Kidney epithelial cell (primary cell): ENCODE measurements around the gene VEPH1. TPM values are rescaled to one million over a fixed set of nuclear protein-coding genes. Genes with fewer than 3 reads are reported as not detected.

Experiments used
- DNase-seq: peaks from one replicate; pipeline ENCODE4 v3.0.0-alpha.2; 2010; ENCODE audit warnings: low read depth
- H3K27me3 ChIP-seq: 2 replicates; pipeline ENCODE4 v1.6.0; 2011; ENCODE audit warnings: low read length; ENCODE audit not compliant: control insufficient read depth, insufficient read depth
- H3K36me3 ChIP-seq: 2 replicates; pipeline ENCODE4 v1.5.1; 2011; ENCODE audit warnings: low read length; ENCODE audit not compliant: control insufficient read depth, insufficient read depth
- H3K4me3 ChIP-seq: 2 replicates; pipeline ENCODE4 v1.5.1; 2011; ENCODE audit warnings: low read depth, mild to moderate bottlenecking, control low read depth, low read length
- total RNA-seq: library from RNA; depleted of rRNA; stranded (reverse); fragments of >200 nt; gene quantifications from 2 replicates; pipeline ENCODE4 v1.2.3, GENCODE V29; 2015
- TF ChIP-seq, protein P1 (sequence below): IDR thresholded peaks from 2 replicates; pipeline ENCODE4 v1.5.1; 2011; ENCODE audit warnings: mild to moderate bottlenecking, moderate library complexity, low read length, control low read depth, inconsistent platforms; ENCODE audit not compliant: insufficient read depth, poor library complexity, severe bottlenecking

Gene VEPH1
- total RNA-seq, 1 donor from 2014 or later = 26.0 TPM

DNA sequence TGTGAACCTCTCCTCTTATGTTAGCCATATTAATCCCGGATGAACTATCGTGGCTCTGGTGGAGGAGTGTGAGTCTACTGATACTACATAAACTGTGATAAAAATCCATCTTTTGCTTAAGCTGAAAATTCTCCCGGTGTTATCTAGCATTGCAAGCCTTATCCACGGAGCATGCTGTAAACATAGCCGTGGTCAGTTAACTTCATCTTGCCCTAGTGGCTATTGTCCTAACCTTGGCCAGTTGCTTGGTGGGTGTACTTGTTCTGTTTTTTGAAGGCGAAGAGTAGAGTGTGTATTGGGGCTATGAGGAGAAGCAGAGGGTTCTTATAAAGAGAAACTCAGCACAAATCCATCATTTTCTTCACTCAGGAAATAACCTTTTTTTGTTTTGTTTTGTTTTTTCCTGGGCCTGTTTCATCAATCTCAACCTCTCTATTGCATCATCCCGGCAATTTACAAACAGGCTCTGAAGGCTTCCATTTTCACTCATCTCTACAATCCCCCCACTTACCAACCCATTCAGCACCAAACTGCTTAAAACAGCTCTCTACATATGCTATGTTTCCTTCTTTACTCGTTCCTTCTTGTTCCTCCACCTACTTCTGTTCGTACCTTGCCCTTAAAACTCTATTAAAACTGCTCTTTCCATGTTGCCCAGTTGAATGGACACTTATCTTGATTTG lies 202.1 kb downstream of the VEPH1 start:
- TF ChIP-seq, protein P1, sequence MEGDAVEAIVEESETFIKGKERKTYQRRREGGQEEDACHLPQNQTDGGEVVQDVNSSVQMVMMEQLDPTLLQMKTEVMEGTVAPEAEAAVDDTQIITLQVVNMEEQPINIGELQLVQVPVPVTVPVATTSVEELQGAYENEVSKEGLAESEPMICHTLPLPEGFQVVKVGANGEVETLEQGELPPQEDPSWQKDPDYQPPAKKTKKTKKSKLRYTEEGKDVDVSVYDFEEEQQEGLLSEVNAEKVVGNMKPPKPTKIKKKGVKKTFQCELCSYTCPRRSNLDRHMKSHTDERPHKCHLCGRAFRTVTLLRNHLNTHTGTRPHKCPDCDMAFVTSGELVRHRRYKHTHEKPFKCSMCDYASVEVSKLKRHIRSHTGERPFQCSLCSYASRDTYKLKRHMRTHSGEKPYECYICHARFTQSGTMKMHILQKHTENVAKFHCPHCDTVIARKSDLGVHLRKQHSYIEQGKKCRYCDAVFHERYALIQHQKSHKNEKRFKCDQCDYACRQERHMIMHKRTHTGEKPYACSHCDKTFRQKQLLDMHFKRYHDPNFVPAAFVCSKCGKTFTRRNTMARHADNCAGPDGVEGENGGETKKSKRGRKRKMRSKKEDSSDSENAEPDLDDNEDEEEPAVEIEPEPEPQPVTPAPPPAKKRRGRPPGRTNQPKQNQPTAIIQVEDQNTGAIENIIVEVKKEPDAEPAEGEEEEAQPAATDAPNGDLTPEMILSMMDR = no peak
- H3K4me3 ChIP-seq = no peak overlapping the region
- no peak for DNase-seq

DNA sequence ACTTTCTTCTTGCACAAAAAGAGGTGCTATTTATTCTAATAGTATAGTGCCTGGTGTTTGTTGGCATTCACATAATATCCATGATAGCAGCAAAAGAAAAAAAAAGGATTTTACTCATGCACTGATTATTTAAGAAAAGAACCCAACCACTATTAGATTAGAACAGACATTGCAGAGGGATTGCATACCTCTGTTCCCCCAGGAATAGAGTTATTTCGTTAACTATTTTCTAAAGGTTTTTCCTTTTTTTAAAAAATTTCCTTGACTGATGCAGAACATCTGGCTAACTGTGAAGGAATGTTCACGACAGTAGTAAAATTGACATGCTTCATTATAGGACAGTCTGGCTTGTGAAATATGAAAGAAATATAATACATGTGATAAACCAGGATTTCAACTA lies 203.1 kb downstream of the VEPH1 start:
- H3K4me3 ChIP-seq = no peak overlapping the region
- TF ChIP-seq, protein P1 = no peak
- DNase-seq = no peak

More for the DNA sequence above, 202.1 kb downstream of the VEPH1 start:
- Histone ChIP-seq H3K27me3 (no peaks in the 10 kb centered on the region), H3K36me3 (no peaks in the 10 kb centered on the region)

DNA sequence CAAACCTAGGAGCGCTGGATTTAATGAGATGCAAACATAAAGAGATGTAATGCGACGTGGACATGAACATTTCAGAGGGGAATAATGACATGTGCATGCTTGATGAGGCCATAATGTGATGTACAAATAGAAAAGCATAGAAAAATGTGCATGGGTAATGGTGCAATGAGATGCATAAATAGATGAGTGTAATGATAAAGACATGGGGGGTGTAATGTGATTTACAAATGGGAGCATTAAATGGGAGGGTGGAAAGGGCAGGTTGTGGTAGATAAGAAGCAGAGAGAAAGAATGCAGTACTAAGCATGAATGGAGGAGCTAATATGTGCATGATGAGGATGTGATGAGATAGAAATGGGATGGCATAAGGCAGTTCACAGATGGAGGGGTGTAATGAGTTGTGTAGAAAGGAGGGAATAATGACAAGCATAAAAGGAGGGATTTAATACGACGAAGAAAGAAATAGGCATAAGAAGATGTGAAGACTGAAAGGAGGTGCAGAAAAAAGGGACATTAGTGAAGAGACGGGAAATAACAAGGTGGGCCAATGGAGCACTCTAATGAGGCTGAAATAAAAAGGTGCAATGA lies 205.8 kb downstream of the VEPH1 start:
- Histone ChIP-seq H3K36me3 (no peaks in the 10 kb centered on the region), H3K27me3 (no peaks in the 10 kb centered on the region), H3K4me3 (no peak overlapping the region)
- DNase-seq = no peak
- TF ChIP-seq, protein P1 = no peak

More for the DNA sequence above, 203.1 kb downstream of the VEPH1 start:
- Histone ChIP-seq H3K36me3 (no peaks in the 10 kb centered on the region), H3K27me3 (no peaks in the 10 kb centered on the region)

DNA sequence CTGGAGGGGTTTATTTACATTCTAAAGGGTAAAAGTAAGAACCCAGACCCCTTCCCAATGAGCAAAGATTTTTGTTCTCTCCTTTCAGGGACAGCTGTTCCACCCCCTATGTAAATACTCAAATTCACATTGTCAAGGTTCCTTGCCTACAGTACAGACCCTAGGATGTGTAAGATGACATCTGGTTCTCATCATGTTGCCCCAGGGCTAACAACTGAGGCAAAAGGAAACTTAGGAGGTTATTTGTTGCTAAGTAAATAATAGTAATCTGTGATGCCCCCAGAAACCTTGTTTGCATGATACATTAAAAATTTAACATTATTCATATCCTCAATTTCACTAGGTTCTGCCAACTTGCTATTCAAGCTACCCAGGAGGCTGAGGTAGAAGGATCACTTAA lies 208.3 kb downstream of the VEPH1 start:
- Histone ChIP-seq H3K27me3 (no peaks in the 10 kb centered on the region), H3K4me3 (no peak overlapping the region), H3K36me3 (no peaks in the 10 kb centered on the region)
- DNase-seq = no peak
- TF ChIP-seq, protein P1 = no peak

DNA sequence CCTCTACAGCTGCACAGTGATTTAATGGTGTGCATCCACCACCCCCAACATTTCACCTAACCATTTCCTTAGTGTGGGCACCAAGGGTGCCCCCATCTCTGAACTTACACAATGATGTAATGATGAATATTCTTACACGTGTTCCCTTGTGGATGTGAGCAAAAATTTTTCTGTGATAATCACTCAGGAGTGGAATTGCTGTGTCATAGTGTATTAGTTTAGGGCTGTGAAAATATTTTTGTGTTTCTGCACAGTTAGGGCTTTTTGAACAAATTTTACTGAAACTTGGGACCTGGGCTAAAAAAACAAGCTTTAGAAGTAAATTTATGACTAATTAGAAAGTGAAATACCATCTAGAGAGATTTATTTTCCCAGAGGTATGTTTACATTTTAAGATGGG lies 208.7 kb downstream of the VEPH1 start:
- Histone ChIP-seq H3K36me3 (no peaks in the 10 kb centered on the region), H3K27me3 (no peaks in the 10 kb centered on the region), H3K4me3 (no peak overlapping the region)
- no peak for DNase-seq
- TF ChIP-seq, protein P1 = no peak
